ENCODE data around the gene ANKLE1. TPM values are rescaled to one million over a fixed set of nuclear protein-coding genes. Genes with fewer than 3 reads are reported as not detected.
A peak's percentile ranks its signal among the peaks of the same experiment; 100 is the strongest.

Gene ANKLE1
- total RNA-seq, 4 donors from 2014 or later = 0.44 to 2.1 (median 0.90) TPM

DNA sequence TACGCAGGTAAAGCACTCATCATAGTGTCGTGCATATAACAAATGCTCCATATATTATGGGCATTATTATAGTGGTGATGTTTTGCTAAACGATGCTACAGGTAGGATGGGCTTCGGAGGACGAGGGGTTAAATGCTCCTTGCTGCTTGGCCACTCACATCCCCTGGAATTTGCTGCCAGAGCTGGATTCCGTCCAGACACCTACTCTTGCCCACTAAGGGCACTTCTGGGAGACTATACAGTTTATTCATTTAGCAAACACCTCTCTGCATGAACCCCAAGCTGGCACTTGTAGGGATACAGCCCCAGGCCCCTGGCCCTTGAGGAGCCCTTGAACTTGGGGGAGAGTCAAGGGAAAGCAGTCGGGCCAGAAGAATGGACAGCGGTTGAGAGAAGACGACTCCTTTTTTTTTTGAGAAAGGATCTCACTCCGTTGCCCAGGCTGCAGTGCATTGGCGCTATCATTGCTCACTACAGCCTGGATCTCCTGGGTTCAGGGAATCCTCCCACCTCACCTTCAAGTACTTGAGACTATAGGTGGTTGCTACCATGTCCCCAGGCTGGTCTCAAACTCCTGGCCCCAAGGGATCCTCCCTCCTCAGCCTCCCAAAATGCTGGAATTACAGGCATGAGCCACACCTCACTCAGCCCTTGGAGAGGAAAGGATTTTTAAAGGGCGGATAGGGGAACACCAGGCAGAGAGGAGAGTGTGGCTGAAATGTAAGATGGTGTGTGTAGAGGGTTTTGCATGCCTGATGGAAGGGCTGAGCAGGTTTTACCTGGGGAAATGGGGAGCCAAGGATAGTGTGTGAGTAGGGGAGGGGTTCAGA, 22.9 kb downstream of the ANKLE1 start:
- DNase-seq (ENCODE audit: low spot score in 2 of 2) = no peak
- Histone ChIP-seq H3K27me3 (no peaks in the 10 kb centered on the region), H3K36me3 (peaks cover 0 to 15% (median 0%) of the 10 kb centered on the region in 3 donors), H3K4me1 (peaks cover 0 to 59% (median 33%) of the 10 kb centered on the region in 4 donors), H3K9me3 (no peaks in the 10 kb centered on the region), H3K27ac (peak overlapping the region; percentile 81 to 90 (median 86)), H3K4me3 (peak overlapping the region in 1 of 4 donors; percentile 67)
- WGBS, 2 donors = 43 to 57% methylated on average over 12 of the region's 12 CpGs
- no peak for TF ChIP-seq EP300 (IDR thresholded peaks at IDR 0.05)
- TF ChIP-seq, protein P1, sequence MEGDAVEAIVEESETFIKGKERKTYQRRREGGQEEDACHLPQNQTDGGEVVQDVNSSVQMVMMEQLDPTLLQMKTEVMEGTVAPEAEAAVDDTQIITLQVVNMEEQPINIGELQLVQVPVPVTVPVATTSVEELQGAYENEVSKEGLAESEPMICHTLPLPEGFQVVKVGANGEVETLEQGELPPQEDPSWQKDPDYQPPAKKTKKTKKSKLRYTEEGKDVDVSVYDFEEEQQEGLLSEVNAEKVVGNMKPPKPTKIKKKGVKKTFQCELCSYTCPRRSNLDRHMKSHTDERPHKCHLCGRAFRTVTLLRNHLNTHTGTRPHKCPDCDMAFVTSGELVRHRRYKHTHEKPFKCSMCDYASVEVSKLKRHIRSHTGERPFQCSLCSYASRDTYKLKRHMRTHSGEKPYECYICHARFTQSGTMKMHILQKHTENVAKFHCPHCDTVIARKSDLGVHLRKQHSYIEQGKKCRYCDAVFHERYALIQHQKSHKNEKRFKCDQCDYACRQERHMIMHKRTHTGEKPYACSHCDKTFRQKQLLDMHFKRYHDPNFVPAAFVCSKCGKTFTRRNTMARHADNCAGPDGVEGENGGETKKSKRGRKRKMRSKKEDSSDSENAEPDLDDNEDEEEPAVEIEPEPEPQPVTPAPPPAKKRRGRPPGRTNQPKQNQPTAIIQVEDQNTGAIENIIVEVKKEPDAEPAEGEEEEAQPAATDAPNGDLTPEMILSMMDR (IDR thresholded peaks at IDR 0.05) = no peak
- no peak for TF ChIP-seq POLR2A (IDR thresholded peaks at IDR 0.05)

DNA sequence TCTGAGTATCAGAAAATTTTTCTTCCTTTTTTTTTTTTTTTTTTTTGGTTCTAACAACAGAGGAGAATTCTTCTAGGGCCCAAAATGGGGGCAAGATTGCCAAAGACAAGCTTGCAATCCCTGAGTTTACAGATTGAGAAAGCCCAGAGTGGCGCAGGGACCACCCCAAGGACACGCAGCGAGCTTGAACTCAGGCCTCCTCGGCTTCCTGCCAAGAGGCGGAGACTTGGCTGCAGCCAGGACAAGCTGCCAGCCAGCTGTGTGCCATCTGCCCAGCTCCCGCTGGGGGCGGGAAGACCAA, 23.5 kb downstream of the ANKLE1 start:
- no peaks in the 10 kb centered on the region for H3K9me3 ChIP-seq
- DNase-seq (ENCODE audit: low spot score in 2 of 2) = peak in 1 of 2 donors; percentile 80
- WGBS, 2 donors = 3 to 5% methylated on average over 6 to 7 of the region's 7 CpGs
- no peaks in the 10 kb centered on the region for H3K27me3 ChIP-seq
- H3K36me3 ChIP-seq = peaks cover 0 to 13% (median 0%) of the 10 kb centered on the region in 3 donors
- H3K4me1 ChIP-seq = peaks cover 0 to 64% (median 37%) of the 10 kb centered on the region in 4 donors
- H3K4me3 ChIP-seq = peak overlapping the region; percentile 66 to 72 (median 68)
- peak overlapping the region; percentile 81 to 90 (median 86) for H3K27ac ChIP-seq
- TF ChIP-seq POLR2A (IDR thresholded peaks at IDR 0.05) (no peak), EP300 (IDR thresholded peaks at IDR 0.05) (no peak)
- TF ChIP-seq, protein P1 (IDR thresholded peaks at IDR 0.05) = no peak

GRCh38 chr19:17305517-17306284, 24.0 kb downstream of the ANKLE1 start, which contains the start of gene MRPL34:
Gene MRPL34 (plus strand): TSS chr19:17305872. CDS start chr19:17305893, 21 bp downstream.
- peaks cover 0 to 8% (median 0%) of the 10 kb centered on the region in 3 donors for H3K36me3 ChIP-seq
- 0% methylated on average over 25 to 27 of the region's 55 CpGs for WGBS, 2 donors
- H3K4me1 ChIP-seq = peaks cover 0 to 69% (median 42%) of the 10 kb centered on the region in 4 donors
- H3K27me3 ChIP-seq = no peaks in the 10 kb centered on the region
- peak within 1 kb of the TSS; percentile 81 to 90 (median 86) for H3K27ac ChIP-seq
- H3K9me3 ChIP-seq = no peaks in the 10 kb centered on the region
- TF ChIP-seq POLR2A (IDR thresholded peaks at IDR 0.05) = peak; percentile 55 to 81
- TF ChIP-seq EP300 (IDR thresholded peaks at IDR 0.05) = peak; percentile 84 to 86
- TF ChIP-seq, protein P1 (IDR thresholded peaks at IDR 0.05) = peak; percentile 58 to 94 (median 89)
- peak; percentile 82 to 89 for DNase-seq (ENCODE audit: low spot score in 2 of 2)
- H3K4me3 ChIP-seq = peak within 1 kb of the TSS; percentile 66 to 72 (median 68)

DNA sequence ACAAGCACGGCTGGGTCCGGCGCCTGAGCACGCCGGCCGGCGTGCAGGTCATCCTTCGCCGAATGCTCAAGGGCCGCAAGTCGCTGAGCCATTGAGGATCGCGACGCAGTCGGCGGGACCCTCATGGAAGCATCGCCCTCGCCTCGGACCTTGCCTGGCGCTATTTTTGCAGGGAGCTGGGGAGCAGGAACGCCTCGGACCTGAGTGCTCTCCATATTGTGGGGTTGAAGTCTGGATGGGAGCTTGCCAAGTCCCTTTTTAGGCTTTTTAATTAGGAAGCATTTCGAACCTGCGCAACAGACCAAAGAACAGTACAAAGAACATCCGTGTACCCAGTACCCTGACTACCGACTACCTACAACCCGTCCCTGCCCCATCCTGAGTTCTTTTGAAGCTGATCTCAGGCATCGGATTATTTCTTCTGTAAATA, 24.6 kb downstream of the ANKLE1 start:
- DNase-seq (ENCODE audit: low spot score in 2 of 2) = no peak
- peaks cover 0 to 75% (median 44%) of the 10 kb centered on the region in 4 donors for H3K4me1 ChIP-seq
- H3K4me3 ChIP-seq = peak overlapping the region; percentile 66 to 72 (median 68)
- peaks cover 0 to 2% (median 0%) of the 10 kb centered on the region in 3 donors for H3K36me3 ChIP-seq
- no peaks in the 10 kb centered on the region for H3K27me3 ChIP-seq
- no peaks in the 10 kb centered on the region for H3K9me3 ChIP-seq
- TF ChIP-seq POLR2A (IDR thresholded peaks at IDR 0.05) (no peak), EP300 (IDR thresholded peaks at IDR 0.05) (no peak)
- TF ChIP-seq, protein P1 (IDR thresholded peaks at IDR 0.05) = no peak
- WGBS, 2 donors = 6 to 8% methylated on average over 25 to 26 of the region's 28 CpGs
- peak overlapping the region; percentile 81 to 90 (median 86) for H3K27ac ChIP-seq

All from tibial nerve (tissue), 4 donors.